Neuronal stem cell (in vitro differentiated cells): Measurements from ENCODE around the gene NSUN2.

Experiments used
- DNase-seq: peaks from one replicate; pipeline ENCODE4 v3.0.0-alpha.2; 2013; ENCODE audit warnings: low spot score
- H2AFZ ChIP-seq: one replicate; pipeline ENCODE4 v1.6.1; 2013; ENCODE audit warnings: mild to moderate bottlenecking, low read length, inconsistent platforms
- H2AK5ac ChIP-seq: 2 replicates; pipeline ENCODE4 v1.6.1; 2013; ENCODE audit warnings: low read depth, mild to moderate bottlenecking, inconsistent platforms, low read length, moderate library complexity, mixed read lengths
- H2BK120ac ChIP-seq: 2 replicates; pipeline ENCODE4 v1.6.1; 2013; ENCODE audit warnings: low read depth, mild to moderate bottlenecking, inconsistent platforms, low read length, moderate library complexity, mixed read lengths
- H2BK12ac ChIP-seq: one replicate; pipeline ENCODE4 v1.6.1; 2013; ENCODE audit warnings: low read length, inconsistent platforms
- H2BK15ac ChIP-seq: 2 replicates; pipeline ENCODE4 v1.6.1; 2013; ENCODE audit warnings: mild to moderate bottlenecking, low read length, inconsistent platforms, mixed read lengths
- H2BK5ac ChIP-seq: one replicate; pipeline ENCODE4 v1.6.1; 2013; ENCODE audit warnings: inconsistent platforms, mild to moderate bottlenecking, low read length, moderate library complexity
- H3K14ac ChIP-seq: one replicate; pipeline ENCODE4 v1.6.1; 2013; ENCODE audit warnings: low read length, inconsistent platforms
- H3K18ac ChIP-seq: 2 replicates; pipeline ENCODE4 v1.6.1; 2013; ENCODE audit warnings: low read length, inconsistent platforms
- H3K23ac ChIP-seq: 2 replicates; pipeline ENCODE4 v1.6.1; 2013; ENCODE audit warnings: low read depth, mild to moderate bottlenecking, mixed read lengths, low read length, inconsistent platforms; ENCODE audit not compliant: poor library complexity
- H3K27ac ChIP-seq: replicated peaks from 3 replicates; pipeline ENCODE4 v1.5.1; 2013; ENCODE audit warnings: low read length, inconsistent platforms
- H3K27me3 ChIP-seq, 3 experiments: 2 replicates each; pipeline ENCODE4 v1.6.1; 2013; ENCODE audit warnings: low read length in 3 of 3, mild to moderate bottlenecking in 2 of 3, inconsistent platforms in 1 of 3, low read depth in 1 of 3, mixed read lengths in 1 of 3, moderate library complexity in 1 of 3; ENCODE audit not compliant: control insufficient read depth in 3 of 3, insufficient read depth in 3 of 3
- H3K36me3 ChIP-seq, 2 donors: replicated peaks in 1 of 2; 2 replicates each; pipeline ENCODE4 v1.6.1; 2013; ENCODE audit warnings: low read length in 2 of 2; ENCODE audit not compliant: control insufficient read depth in 2 of 2, insufficient read depth in 2 of 2
- H3K4ac ChIP-seq: 2 replicates; pipeline ENCODE4 v1.6.1; 2013; ENCODE audit warnings: inconsistent platforms, mild to moderate bottlenecking, low read length, moderate library complexity
- H3K4me1 ChIP-seq, 2 donors: 1 replicate in 1 of 2; 2 replicates in 1 of 2; pipeline ENCODE4 v1.6.1; 2013; ENCODE audit warnings: low read length in 2 of 2, low read depth in 1 of 2; ENCODE audit not compliant: control insufficient read depth in 2 of 2, insufficient read depth in 1 of 2
- H3K4me2 ChIP-seq: one replicate; pipeline ENCODE4 v1.6.1; 2013; ENCODE audit warnings: mild to moderate bottlenecking, low read length, inconsistent platforms; ENCODE audit not compliant: insufficient read depth, poor library complexity, severe bottlenecking
- H3K4me3 ChIP-seq, 2 donors: 2 replicates each; pipeline ENCODE4 v1.5.1; 2013; ENCODE audit warnings: low read length in 2 of 2, mild to moderate bottlenecking in 2 of 2, inconsistent platforms in 1 of 2, moderate library complexity in 1 of 2
- H3K79me1 ChIP-seq: one replicate; pipeline ENCODE4 v1.6.1; 2013; ENCODE audit warnings: low read depth, mild to moderate bottlenecking, inconsistent platforms, low read length, moderate library complexity
- H3K9ac ChIP-seq: one replicate; pipeline ENCODE4 v1.6.1; 2013; ENCODE audit warnings: mild to moderate bottlenecking, low read depth, low read length, inconsistent platforms; ENCODE audit not compliant: poor library complexity
- H3K9me3 ChIP-seq, 2 donors: replicated peaks in 1 of 2; 2 replicates each; pipeline versions ENCODE3 to v1.6.1; 2013; ENCODE audit warnings: low read length in 2 of 2, mild to moderate bottlenecking in 2 of 2, inconsistent platforms in 1 of 2, low read depth in 1 of 2, mixed read lengths in 1 of 2, moderate library complexity in 1 of 2; ENCODE audit not compliant: control insufficient read depth in 2 of 2, insufficient read depth in 1 of 2
- H4K8ac ChIP-seq: one replicate; pipeline ENCODE4 v1.6.1; 2013; ENCODE audit warnings: low read depth, mild to moderate bottlenecking, inconsistent platforms, low read length, moderate library complexity
- H4K91ac ChIP-seq: one replicate; pipeline ENCODE4 v1.6.1; 2013; ENCODE audit warnings: low read length, low read depth, mild to moderate bottlenecking, inconsistent platforms; ENCODE audit not compliant: poor library complexity
- WGBS, 2 donors: extraction: QIAGEN DNeasy Blood & Tissue Kit; methylation state at CpG; one replicate each; pipeline ENCODE4 v1.1.7; 2013; ENCODE audit warnings: missing lambda C conversion rate in 2 of 2, mixed read lengths in 1 of 2; ENCODE audit not compliant: insufficient read length in 2 of 2, insufficient replicate concordance in 1 of 2; ENCODE audit errors: extremely low coverage in 2 of 2; 5-methylcytosine and 5-hydroxymethylcytosine counted together

NSUN2 gene

GRCh38 chr5:6574537-6575245 is 58.2 kb downstream of the NSUN2 start:
- H2BK15ac ChIP-seq: no peak overlapping the region
- no peaks in the 10 kb centered on the region for H3K79me1 ChIP-seq
- H2AFZ ChIP-seq: no peak overlapping the region
- no peak overlapping the region for H3K4me2 ChIP-seq
- no peak overlapping the region for H4K8ac ChIP-seq
- H3K18ac ChIP-seq: no peak overlapping the region
- H3K4me1 ChIP-seq: no peaks in the 10 kb centered on the region
- no peak overlapping the region for H2BK5ac ChIP-seq
- H3K27me3 ChIP-seq: peaks cover 0 to 18% (median 0%) of the 10 kb centered on the region in 3 experiments
- H2BK120ac ChIP-seq: no peak overlapping the region
- no peaks in the 10 kb centered on the region for H3K36me3 ChIP-seq
- no peak overlapping the region for H2AK5ac ChIP-seq
- peaks cover 0 to 3% of the 10 kb centered on the region in 2 donors for H3K9me3 ChIP-seq
- no peak overlapping the region for H3K4ac ChIP-seq
- no peak overlapping the region for H2BK12ac ChIP-seq
- H3K23ac ChIP-seq: no peak overlapping the region
- WGBS, 2 donors: no CpG with 5 or more reads among the region's 12 CpGs
- H3K14ac ChIP-seq: peak overlapping the region; percentile 3
- no peak overlapping the region for H3K4me3 ChIP-seq
- H3K27ac ChIP-seq: no peak overlapping the region
- DNase-seq: no peak
- no peak overlapping the region for H4K91ac ChIP-seq
- H3K9ac ChIP-seq: no peak overlapping the region

DNA sequence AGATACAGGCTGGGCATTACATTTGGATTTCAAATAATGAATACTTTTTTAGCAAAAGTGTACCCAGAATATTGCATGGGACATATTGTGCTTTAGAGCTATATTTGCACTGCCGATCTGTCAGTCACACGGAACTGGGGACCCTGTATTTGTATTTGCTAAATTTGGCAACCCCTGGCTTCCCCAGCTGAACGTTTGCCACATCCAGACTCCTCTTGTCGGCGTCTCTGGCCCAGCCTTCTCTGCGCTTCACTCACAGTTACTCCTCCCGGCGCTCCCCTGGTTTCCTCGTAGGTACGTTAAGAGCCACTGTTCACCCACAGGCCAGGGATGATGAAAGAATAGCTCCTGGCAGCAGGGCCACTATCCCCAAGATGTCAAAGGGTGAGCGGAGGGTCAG is 58.7 kb downstream of the NSUN2 start:
- Histone ChIP-seq H3K14ac (no peak overlapping the region), H3K23ac (no peak overlapping the region), H3K4me1 (no peaks in the 10 kb centered on the region), H3K4me3 (no peak overlapping the region), H2AFZ (no peak overlapping the region), H3K4ac (no peak overlapping the region), H3K27ac (no peak overlapping the region), H4K8ac (no peak overlapping the region), H2BK120ac (no peak overlapping the region), H2BK12ac (no peak overlapping the region), H4K91ac (no peak overlapping the region), H2BK15ac (no peak overlapping the region), H3K18ac (no peak overlapping the region), H3K9me3 (peaks cover 0 to 3% of the 10 kb centered on the region in 2 donors), H3K36me3 (no peaks in the 10 kb centered on the region), H2BK5ac (no peak overlapping the region), H3K9ac (no peak overlapping the region), H3K79me1 (no peaks in the 10 kb centered on the region), H3K4me2 (no peak overlapping the region), H2AK5ac (no peak overlapping the region), H3K27me3 (peaks cover 0 to 17% (median 0%) of the 10 kb centered on the region in 3 experiments)
- WGBS, 2 donors: no CpG with 5 or more reads among the region's 11 CpGs
- no peak for DNase-seq

GRCh38 chr5:6573651-6574101 is 59.2 kb downstream of the NSUN2 start:
- DNase-seq: no peak
- Histone ChIP-seq H2BK12ac (no peak overlapping the region), H2BK15ac (no peak overlapping the region), H3K9ac (no peak overlapping the region), H3K23ac (no peak overlapping the region), H2AK5ac (no peak overlapping the region), H2AFZ (no peak overlapping the region), H3K79me1 (no peaks in the 10 kb centered on the region), H3K9me3 (peaks cover 0 to 3% of the 10 kb centered on the region in 2 donors), H4K91ac (no peak overlapping the region), H3K27ac (no peak overlapping the region), H3K14ac (no peak overlapping the region), H3K4me2 (no peak overlapping the region), H3K4ac (no peak overlapping the region), H3K4me3 (no peak overlapping the region), H3K18ac (peak overlapping the region; percentile 15), H2BK5ac (no peak overlapping the region), H3K36me3 (no peaks in the 10 kb centered on the region), H2BK120ac (no peak overlapping the region), H3K27me3 (peaks cover 0 to 14% (median 0%) of the 10 kb centered on the region in 3 experiments), H3K4me1 (no peaks in the 10 kb centered on the region), H4K8ac (no peak overlapping the region)
- no CpG with 5 or more reads among the region's 12 CpGs for WGBS, 2 donors

DNA sequence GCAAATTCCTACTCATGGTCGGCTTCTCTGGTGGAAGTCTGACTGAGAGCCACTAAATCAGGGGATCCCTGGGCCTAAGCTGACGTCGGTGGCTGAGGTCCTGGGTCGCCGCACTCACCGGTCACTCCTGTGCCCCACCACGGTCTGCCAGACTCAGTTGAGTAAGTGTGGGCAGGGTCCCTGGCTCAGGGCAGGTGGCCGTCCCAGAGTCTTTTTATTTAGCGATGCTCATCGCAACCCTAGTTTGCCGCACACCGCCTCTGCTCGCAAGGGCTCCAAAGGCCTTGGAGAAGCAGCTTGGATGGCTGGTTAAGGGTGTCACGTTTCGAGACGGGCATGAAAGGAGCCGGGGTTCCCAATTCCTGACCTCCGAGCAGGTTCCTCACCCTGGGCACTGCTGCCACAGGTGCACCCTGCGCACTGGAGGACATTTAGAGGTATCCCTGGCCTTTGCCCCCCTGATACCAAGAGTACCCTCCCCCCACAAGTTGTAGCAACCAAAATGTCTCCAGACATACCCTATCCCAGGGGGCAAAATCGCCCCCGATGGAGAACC is 59.9 kb downstream of the NSUN2 start:
- no peak overlapping the region for H3K23ac ChIP-seq
- no peak overlapping the region for H2BK12ac ChIP-seq
- no peaks in the 10 kb centered on the region for H3K4me1 ChIP-seq
- no peak for DNase-seq
- no peak overlapping the region for H3K4ac ChIP-seq
- H3K14ac ChIP-seq: no peak overlapping the region
- no peak overlapping the region for H3K9ac ChIP-seq
- H3K4me2 ChIP-seq: no peak overlapping the region
- peak overlapping the region; percentile 13 for H3K18ac ChIP-seq
- no peak overlapping the region for H2BK120ac ChIP-seq
- peaks cover 0 to 3% of the 10 kb centered on the region in 2 donors for H3K9me3 ChIP-seq
- no CpG with 5 or more reads among the region's 21 CpGs for WGBS, 2 donors
- no peak overlapping the region for H2AK5ac ChIP-seq
- no peaks in the 10 kb centered on the region for H3K36me3 ChIP-seq
- no peak overlapping the region for H2BK15ac ChIP-seq
- H2AFZ ChIP-seq: no peak overlapping the region
- no peak overlapping the region for H4K8ac ChIP-seq
- H4K91ac ChIP-seq: no peak overlapping the region
- H2BK5ac ChIP-seq: no peak overlapping the region
- peaks cover 0 to 11% (median 0%) of the 10 kb centered on the region in 3 experiments for H3K27me3 ChIP-seq
- H3K79me1 ChIP-seq: no peaks in the 10 kb centered on the region
- H3K4me3 ChIP-seq: no peak overlapping the region
- H3K27ac ChIP-seq: no peak overlapping the region
